ENCODE results near the gene C3orf20.

C3orf20 gene

GRCh38 chr3:14772533-14773138 is 97.7 kb downstream of the C3orf20 start:
- H3K4me3 ChIP-seq (ENCODE audit: low read depth, low read length) = no peak overlapping the region

DNA sequence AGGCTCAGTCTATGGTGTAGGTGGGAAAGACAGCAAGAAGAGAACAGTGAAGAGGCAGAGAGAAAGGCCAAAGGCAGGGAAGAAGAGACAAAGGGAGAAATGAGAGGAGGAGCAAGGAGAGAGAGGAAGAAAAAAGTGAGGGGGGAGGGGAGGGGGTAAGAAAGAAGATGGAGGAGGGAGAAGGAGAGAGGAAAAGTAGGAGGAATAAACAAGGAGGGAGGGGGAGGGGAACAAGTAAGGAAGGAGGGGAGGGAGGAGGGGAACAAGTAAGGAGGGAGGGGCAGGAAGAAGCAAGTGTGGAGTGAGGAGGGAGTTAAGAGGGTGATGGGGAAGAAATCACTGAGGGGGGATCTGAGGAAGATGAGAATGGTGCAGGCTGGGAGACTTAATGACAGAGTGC is 98.3 kb downstream of the C3orf20 start:
- no peak overlapping the region for H3K4me3 ChIP-seq (ENCODE audit: low read depth, low read length)

DNA sequence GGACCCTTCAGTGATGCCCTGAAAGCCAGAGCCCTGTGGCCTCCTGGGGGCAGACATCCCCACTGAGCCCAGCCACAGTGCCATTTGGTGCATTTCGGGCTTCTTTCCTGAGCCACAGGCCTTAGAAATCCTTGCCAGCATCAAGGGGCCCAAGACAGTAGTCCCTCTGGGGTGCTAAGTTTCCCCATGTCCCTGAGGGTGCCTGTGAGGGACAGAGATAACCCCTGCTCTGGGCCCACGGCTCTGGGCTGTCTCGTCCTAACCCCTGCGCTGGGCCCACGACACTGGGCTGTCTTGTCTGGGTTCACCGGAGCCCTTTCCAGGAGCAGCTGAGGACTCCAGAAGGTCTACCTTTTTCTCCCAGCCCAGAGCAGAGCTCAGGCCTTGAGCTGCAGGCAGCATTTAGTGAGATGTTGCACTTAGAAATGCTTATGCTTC is 98.8 kb downstream of the C3orf20 start:
- H3K4me3 ChIP-seq (ENCODE audit: low read depth, low read length) = no peak overlapping the region

DNA sequence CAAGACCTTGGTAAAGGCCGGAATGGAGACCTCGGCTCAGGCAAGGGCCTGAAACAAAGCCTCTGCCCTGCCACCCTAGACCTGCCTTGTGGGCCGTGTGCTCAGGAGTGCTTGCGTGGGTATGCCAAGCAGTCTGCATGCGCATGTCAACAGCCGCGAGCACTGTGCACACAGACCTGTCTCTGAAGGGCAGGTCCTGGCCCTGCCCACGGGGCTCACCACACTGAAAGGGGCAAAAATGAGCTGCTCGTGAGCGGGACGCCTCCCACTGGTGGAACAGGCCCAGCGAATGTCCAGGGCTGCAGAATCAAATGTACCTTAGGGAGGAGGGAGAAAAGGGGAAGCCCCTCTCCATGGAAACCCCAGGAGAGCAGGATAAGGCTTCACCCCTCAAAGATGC is 99.5 kb downstream of the C3orf20 start:
- no peak overlapping the region for H3K4me3 ChIP-seq (ENCODE audit: low read depth, low read length)

GRCh38 chr3:14775011-14775410 is 100.1 kb downstream of the C3orf20 start:
- H3K4me3 ChIP-seq (ENCODE audit: low read depth, low read length) = no peak overlapping the region

DNA sequence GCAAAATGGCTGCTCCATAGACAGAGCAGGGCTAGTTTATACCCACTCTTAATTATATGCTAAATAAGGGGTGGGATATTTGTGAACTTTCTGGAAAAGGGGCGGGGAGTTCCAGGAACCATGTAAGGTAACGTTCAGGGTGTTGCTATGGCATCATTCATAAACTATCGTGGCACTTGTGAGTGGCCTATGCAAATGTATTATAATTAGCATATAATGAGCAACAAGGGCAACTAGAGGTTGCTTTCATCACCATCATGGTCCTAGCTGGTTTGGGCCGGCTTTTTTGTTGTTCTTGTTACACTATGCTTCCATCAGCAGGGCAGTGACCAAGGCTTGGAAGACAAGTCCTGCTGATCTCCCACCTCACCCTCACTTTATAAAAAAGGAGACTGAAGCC is 100.6 kb downstream of the C3orf20 start:
- no peak overlapping the region for H3K4me3 ChIP-seq (ENCODE audit: low read depth, low read length)

- H3K4me3 ChIP-seq (ENCODE audit: low read depth, low read length) = no peak overlapping the region
Measured at GRCh38 chr3:14779069-14779685, 104.2 kb downstream of the C3orf20 start.

DNA sequence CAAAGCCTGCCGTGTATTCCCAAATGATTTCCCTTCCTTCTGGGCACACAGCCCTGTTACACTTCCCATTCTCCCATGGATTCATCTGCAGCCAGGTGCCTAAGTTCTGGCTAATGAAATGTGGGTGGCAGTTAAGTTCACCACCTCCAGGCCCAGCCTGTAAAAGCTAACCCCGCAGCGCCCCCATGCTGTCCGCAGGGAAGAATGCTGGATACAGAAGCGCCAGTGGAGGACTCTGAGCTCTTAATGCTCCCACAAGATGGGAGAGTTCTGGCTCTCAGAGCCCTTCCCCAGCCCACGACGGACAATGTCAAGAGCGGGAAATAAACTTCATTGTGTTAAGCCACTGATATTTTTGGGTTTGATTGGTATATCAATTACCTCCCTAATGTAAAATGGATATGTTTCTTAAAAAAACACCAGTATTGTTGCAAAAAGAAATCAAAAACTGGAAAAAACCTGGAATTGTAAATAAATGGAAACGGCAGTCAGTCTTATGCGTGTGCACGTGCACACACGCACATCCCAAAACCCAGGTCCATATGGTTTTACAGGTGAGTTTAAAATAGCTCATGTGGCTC is 106.1 kb downstream of the C3orf20 start:
- H3K4me3 ChIP-seq (ENCODE audit: low read depth, low read length) = no peak overlapping the region

- H3K4me3 ChIP-seq (ENCODE audit: low read depth, low read length) = no peak overlapping the region
Measured at GRCh38 chr3:14783480-14784086, 108.6 kb downstream of the C3orf20 start.

DNA sequence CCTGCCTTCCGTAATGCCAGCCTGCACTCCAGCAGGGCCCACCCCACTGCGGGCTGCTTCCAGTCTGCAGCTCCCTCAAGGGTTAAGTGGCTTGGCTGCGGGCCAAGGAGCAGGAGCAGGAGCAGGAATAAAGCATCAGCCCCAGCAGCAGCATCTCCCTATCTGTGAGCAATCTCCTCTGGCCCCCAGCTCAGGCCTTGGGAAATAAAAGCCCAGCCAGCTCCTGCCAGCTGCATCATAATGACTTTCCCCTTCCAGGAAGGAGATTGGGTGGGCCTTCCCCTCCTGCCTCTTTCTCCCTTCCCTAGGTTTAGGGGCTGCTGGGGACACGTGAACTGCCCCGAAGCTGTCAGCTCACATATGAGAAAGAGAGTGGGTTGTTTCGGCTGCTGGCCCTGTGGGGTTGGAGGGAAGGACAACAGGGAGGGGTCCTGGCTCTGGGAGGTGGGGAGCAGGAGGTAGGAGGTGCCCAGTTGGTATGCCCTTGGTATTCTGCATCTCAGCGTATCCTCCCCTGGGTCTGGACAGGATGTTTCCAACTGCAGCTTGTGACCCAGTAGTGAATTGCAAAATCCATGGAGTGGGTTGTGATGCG is 109.2 kb downstream of the C3orf20 start:
- H3K4me3 ChIP-seq (ENCODE audit: low read depth, low read length) = no peak overlapping the region

GRCh38 chr3:14785207-14786155 is 110.5 kb downstream of the C3orf20 start:
- H3K4me3 ChIP-seq (ENCODE audit: low read depth, low read length) = no peak overlapping the region

DNA sequence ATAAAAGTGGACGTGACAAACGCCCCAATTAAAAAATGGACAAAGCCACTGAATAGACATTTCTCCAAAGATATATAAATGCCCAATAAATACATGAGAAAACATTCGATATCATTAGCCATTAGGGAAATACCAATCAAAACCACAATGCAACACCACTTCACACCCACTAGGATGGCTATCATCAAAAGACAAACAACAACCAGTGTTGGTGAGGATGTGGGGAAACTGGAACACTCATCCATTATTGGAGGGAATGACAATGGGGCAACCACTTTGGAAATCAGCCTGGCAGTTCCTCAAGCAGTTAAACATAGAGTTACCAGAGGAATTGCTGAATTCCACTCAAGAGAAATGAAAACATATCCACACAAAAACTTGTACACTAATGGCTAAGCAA is 111.4 kb downstream of the C3orf20 start:
- no peak overlapping the region for H3K4me3 ChIP-seq (ENCODE audit: low read depth, low read length)

GRCh38 chr3:14787630-14788029 is 112.7 kb downstream of the C3orf20 start:
- H3K4me3 ChIP-seq (ENCODE audit: low read depth, low read length) = no peak overlapping the region

- no peak overlapping the region for H3K4me3 ChIP-seq (ENCODE audit: low read depth, low read length)
Measured at GRCh38 chr3:14788644-14789043, 113.7 kb downstream of the C3orf20 start.

DNA sequence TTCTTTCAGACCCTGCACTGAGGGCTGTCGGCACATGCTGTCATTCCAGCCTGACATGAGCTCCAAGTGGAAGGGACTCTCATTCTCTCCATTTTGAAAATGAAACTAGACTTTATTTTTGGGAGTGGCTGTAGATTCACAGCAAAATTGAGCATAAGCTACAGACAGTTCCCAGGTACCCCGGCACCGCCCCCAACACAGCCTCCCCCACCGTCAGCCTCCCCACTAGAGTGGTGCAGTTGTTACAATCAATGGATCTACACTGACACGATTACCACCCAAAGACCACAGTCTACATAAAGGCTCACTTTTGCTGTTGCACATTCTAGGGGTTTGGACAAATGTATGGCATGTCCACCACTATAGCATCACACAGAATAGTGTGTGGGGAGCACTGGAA is 114.3 kb downstream of the C3orf20 start:
- no peak overlapping the region for H3K4me3 ChIP-seq (ENCODE audit: low read depth, low read length)

DNA sequence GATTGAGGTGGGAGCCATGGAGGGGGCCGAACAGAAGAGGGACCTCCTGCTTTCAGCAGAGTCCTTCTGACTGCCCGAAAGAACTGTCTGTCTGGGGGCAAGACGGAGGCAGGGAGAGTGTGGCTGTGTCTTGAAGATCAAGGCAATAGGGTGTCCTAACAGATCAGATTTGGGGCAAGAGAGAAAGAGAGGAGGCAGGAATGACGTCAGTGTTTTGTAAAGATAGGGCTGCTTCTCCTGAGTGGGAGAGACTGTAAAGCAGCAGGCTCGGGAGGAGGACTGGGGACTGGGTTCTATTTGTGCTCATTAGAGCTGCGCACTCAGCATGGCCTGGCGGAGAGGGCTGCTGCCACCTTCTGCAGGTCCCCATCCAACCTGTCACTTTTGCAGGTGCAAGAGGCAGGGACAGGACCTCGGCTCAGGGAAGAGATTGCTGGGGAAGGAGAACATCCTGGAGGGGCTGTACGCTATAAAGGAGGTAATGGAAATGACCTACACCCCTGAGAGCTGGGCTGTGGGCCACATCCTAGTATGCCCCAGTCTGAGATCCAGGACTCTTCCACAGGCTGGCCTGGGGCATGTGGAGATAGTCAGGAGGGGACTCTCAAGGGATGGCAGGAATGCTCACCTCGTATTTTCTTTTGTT is 114.8 kb downstream of the C3orf20 start:
- no peak overlapping the region for H3K4me3 ChIP-seq (ENCODE audit: low read depth, low read length)

DNA sequence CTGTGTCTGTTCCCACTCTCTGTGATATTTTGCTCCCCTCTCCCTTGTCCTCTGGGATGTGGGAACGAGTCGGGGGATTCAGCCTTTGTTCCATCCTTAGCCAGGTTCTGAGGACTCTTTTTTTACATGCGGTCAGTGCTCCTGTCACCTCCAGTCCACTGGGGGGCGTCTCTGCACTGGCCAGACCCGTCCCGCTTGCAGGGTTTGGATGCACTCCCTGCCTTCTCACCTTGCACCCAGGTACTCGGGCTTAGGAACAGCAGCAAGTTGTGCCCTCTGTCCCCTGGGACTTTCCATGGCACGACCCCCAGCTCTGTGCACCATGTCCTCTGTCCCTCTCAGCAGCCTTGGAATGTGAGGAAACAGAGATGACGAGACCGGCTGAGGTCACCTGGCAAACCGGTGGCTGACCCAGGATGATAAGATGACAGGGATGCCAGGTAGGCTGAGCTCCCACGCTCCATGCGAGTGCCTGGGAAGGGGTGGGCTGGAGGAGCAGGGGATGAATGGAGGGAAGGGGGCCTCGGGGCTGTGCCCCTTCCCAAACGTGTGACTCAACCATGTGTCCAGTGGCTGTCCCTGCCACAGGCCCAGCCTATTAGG is 116.5 kb downstream of the C3orf20 start:
- H3K4me3 ChIP-seq (ENCODE audit: low read depth, low read length) = no peak overlapping the region

- no peak overlapping the region for H3K4me3 ChIP-seq (ENCODE audit: low read depth, low read length)
Measured at GRCh38 chr3:14792691-14793121, 117.8 kb downstream of the C3orf20 start.

GRCh38 chr3:14793126-14793857 is 118.4 kb downstream of the C3orf20 start:
- no peak overlapping the region for H3K4me3 ChIP-seq (ENCODE audit: low read depth, low read length)

Measured in iPS-11a (cell line).